ENCODE results near the gene NEURL1.
"Not testable (repeated sequence)": the region's sequence is repeated elsewhere in the genome, so short reads cannot be mapped to it uniquely, and the experiment has no call there.

NEURL1 gene

GRCh38 chr10:103632871-103633270 lies 139.4 kb downstream of the NEURL1 start:
- DNase-seq, result not testable (repeated sequence)

GRCh38 chr10:103633846-103634245 lies 140.3 kb downstream of the NEURL1 start:
- no peak for DNase-seq

GRCh38 chr10:103635580-103635979 lies 142.1 kb downstream of the NEURL1 start:
- DNase-seq, result no peak

- no peak for DNase-seq
Measured at GRCh38 chr10:103636492-103636891, 143.0 kb downstream of the NEURL1 start.

- DNase-seq, result no peak
Measured at GRCh38 chr10:103637011-103637410, 143.5 kb downstream of the NEURL1 start.

GRCh38 chr10:103637927-103638557 lies 144.5 kb downstream of the NEURL1 start:
- no peak for DNase-seq

- no peak for DNase-seq
Measured at GRCh38 chr10:103638948-103639347, 145.4 kb downstream of the NEURL1 start.

- DNase-seq, result no peak
Measured at GRCh38 chr10:103640436-103641181, 147.1 kb downstream of the NEURL1 start.

GRCh38 chr10:103641326-103641725 lies 147.8 kb downstream of the NEURL1 start:
- DNase-seq, result no peak
